Stimulated activated CD4-positive, alpha-beta T cell treated with anti-CD3 and anti-CD28 coated beads, TNF-alpha, amount 100 ng/mL, for 24 hours (primary cell): ENCODE data around the gene AKT3.
"Not testable (repeated sequence)": the region's sequence is repeated elsewhere in the genome, so short reads cannot be mapped to it uniquely, and the experiment has no call there.

Experiments
- DNase-seq, 3 experiments: peaks; one replicate each; pipeline ENCODE4 v3.0.0-alpha.2; 2020; ENCODE audit warnings: low read depth in 3 of 3

AKT3 gene

DNA sequence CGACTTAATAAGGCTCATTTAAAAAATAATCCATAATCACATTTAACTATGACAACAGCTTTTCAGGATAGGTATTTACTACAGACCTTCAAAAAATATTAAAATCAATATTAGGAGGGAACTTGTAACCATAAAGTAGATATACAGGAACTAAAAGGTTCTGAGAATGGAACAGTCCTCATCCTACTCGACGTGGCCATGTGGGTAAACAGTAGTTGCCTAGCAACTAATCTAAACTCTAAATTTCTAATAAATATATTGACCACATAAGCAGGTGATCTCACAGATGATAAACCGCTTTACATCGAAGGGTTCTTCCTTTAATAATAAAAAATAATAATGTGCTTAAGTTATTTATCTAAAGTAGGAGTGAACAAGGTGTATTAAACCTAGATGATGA lies 7.9 kb downstream of the AKT3 start:
- DNase-seq: no peak

DNA sequence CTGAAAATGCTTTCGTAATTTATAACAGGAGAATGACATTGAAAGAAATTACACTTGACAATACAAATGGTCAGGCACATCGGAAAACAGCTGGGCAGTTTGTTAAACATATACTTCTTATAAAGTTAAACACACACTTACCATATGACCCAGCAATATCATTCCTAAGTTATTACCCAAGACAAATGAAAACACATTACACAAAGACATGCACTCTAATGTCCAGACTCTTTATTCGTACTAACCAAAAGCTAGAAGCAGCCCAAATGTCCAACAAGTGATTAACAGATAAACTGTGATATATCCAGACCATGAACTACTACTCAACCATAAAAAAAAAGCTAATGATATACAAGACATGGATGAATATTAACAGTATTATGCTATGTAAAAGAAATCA lies 8.5 kb downstream of the AKT3 start:
- no peak for DNase-seq

DNA sequence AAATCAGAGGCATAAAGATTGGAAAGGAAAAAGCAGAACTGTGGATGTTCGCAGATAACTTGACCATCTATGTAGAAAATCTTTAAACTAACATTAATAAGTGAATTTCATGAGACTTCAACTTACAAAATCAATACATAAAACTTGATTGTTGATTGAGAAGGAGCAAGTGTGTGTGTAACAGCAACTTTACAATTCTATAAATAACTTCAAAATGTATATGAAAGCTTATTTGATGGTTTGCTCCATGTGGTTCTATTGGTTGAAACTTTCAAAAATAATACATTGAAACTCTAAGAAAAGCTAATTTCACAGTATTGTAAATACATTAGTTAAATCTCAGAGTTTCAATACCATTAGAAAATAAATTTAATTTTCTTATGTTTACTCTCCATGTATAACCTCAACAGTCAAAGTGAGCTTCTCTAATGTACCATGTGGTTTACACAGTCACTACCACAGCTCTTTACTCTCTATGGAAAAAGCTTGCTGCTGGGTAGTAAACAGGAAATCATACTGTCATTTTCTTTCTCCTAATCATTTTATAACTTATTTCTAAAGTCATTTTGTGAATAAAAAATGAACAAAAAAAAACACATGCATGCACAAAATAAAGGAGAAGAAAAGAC lies 12.0 kb downstream of the AKT3 start:
- no peak for DNase-seq

DNA sequence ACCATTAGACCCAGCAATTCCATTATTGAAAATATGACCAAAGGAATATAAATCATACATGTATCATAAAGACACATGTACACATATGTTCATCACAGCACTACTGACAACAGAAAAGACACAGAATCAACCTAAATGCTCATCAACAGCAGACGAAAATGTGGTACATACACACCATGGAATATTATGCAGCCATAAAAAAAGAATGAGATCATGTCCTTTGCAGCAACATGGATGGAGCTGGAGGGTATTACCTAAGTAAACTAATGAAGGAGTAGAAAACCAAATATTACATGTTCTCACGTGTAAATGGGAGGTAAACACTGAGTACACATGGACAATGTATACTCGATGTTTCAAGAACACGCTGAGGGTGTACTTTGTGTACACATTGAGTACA lies 15.9 kb downstream of the AKT3 start:
- no peak for DNase-seq

DNA sequence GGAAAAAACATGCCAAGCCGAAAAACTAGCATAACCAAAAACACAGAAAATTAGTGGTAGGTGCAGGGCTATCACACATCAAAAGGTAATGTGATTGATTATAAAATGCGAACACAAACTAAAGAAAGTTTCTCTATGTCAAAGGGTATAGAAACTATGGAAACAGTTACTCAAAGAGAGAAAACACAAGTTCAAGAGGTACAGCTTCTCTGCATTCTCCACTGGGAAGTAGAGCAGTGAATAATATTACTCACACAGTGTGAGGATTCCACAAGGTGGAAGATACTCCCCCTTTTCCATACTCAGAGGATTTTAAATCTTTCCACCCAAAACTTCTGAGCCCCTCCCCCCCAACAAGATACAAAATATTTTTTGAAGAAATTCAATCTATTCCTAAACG lies 18.6 kb downstream of the AKT3 start:
- no peak for DNase-seq

DNA sequence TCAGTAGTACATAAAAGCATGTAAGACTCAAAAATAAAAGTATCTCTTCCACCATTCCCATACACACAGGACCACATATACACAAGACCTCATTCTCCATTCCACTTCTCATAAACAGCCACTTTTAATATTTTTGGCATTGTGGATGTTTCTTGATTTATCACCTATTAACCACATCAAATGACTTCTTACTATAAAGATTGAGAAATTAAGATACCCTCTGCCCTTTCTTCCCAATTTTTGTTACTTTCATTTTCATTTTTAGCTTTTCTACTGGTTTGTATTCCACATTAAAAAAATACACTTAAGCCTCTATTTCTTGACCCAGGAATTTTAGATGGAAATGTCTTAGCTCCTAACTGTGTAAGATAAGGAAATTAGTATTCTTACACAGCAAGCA lies 22.8 kb downstream of the AKT3 start:
- no peak for DNase-seq

DNA sequence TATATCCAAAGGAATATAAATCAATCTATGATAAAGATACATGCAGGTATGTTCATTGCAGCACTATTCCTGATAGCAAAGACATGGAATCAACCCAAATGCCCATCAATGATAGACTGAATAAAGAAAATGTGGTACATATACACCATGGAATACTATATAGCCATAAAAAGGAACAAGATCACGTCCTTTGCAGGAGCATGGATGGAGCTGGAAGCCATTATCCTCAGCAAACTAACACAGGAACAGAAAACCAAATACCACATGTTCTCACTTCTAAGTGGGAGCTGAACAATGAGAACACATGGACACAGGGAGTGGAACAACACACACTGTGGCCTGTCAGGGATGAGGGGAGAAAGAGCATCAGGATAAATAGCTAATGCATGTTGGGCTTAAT lies 25.1 kb downstream of the AKT3 start:
- not testable (repeated sequence) for DNase-seq

DNA sequence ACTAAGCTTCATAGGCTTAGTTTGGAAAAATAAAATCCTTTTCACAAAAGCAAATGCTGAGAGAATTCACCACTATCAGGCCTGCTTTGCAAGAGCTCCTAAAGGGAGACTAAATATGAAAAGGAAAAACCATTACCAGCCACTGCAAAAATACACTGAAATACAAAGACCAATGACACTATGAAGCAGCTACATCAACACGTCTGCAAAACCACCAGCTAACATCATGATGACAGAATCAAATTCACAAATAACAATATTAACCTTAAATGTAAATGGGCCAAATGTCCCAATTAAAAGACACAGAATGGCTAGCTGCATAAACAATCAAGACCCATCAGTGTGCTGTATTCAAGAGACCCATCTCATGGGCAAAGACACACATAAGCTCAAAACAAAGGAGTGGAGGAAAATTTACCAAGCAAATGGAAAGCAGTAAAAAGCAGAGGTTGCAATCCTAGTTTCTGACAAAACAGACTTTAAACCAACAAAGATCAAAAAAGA lies 28.8 kb downstream of the AKT3 start:
- DNase-seq: no peak

DNA sequence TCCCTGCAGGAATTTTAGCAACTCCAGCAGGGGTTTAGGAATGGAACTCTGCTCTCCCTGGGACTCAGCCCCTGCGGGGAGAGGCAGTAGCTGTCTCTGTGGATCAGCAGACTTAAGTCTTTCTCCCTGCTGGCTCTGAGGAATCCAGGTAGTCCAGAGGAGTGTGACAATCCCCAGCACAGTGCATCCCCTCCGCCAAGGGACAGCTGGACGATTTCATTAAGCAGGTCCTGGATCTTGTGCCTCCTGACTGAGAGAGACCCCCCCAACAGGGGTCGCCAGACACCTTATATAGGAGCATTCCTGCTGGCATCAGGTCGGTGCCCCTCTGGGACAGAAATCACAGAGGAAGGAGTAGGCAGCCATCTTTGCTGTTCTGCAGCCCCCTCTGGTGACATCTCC lies 30.6 kb downstream of the AKT3 start:
- no peak for DNase-seq

DNA sequence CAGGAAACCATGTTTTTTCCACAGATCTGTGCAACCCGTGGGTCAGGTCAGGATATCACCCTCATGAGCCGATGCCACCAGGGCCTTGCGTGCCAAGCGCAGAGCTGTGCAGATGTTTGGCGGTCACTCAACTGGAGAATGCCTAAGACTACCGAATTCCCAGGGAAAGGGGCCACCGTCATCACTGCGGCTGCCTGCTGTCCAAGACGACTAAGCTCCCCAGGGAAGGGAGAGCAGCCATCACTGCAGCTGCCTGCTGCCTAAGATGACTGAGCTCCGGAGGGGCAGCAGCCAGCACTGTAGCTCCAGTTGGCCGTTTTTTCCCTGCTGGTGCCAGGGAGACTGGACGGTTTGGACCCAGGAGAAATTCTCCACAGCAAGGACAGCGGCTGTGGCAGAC lies 31.1 kb downstream of the AKT3 start:
- DNase-seq: no peak

DNA sequence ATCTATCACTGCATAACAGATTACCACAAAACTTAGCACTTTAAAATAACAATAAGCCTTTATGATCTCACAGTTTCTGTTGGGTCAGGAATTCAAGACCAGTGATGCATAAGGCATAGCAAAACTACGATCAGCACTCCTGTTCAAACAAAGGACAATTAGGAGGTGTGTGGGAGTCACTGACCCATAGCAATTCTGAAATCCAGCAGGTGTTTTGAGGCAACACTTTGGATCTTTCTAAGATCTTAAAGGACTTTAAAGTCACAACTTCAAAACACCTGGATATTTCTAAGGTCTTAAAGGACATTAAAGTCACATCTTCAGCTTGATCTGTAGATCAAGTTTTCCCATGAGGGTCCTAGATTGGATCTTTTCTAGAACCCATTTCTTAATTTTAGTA lies 35.3 kb downstream of the AKT3 start:
- no peak for DNase-seq

DNA sequence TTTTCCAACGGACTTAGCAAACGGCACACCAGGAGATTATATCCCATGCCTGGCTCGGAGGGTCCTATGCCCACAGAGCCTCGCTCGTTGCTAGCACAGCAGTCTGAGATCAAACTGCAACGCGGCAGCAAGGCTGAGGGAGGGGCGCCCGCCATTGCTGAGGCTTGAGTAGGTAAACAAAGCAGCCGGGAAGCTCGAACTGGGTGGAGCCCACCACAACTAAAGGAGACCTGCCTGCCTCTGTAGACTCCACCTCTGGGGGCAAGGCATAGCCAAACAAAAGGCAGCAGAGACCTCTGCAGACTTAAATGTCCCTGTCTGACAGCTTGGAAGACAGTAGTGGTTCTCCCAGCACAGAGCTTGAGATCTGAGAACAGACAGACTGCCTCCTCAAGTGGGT lies 42.7 kb downstream of the AKT3 start:
- not testable (repeated sequence) for DNase-seq

DNA sequence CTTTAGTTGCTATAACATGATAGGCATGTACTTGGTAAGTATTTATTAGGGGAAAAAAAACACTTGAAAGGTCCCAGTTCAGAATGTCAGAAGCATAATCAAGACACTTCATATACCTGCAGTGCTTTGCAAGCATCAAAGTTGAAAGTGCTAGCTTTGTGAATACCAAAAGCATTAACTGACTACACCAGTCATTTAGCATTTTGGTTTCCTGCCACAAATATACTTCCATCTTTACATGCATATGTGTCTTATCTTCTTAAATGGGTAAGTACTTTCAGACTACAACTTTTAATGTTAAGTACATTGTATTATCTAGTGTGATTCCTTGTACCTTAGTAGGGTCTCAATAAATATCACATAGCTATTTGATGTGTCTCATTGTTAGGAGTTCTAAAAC lies 43.7 kb downstream of the AKT3 start:
- DNase-seq: no peak

DNA sequence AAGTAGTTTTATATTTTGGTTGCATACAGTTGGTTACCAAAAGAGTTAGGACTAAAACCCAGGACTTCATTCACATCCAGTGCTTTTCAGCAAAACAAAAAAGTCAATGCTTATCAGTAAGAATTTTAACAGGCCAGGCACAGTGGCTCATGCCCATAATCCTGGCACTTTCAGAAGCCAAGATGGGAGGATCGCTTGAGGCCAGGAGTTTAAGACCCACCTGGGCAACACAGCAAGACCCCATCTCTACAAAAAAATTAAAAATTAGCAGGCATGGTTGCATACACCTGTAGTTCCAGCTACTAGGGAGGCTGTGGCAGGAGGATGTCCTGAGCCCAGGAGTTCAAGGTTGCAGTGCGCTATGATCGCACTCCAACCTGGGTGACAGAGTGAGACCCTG lies 47.3 kb downstream of the AKT3 start:
- no peak for DNase-seq

DNA sequence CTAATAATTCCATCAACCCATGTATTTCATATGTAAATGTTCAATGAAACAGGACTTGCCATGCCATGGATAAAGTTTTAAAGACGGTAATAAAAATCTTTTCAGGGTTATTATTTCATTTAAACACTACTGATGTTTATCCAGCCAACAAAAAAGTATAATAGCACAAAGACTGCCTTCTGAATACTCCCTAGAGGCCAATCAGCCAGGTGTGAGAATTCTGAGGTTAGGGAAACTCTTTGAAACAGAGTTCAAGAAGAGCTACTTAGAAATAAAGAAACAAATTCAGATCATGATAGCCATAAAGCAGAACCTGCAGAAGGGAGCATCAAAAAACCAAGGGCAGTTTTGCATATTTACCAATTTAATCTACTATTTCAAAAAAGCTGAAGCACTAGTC lies 48.7 kb downstream of the AKT3 start:
- no peak for DNase-seq

DNA sequence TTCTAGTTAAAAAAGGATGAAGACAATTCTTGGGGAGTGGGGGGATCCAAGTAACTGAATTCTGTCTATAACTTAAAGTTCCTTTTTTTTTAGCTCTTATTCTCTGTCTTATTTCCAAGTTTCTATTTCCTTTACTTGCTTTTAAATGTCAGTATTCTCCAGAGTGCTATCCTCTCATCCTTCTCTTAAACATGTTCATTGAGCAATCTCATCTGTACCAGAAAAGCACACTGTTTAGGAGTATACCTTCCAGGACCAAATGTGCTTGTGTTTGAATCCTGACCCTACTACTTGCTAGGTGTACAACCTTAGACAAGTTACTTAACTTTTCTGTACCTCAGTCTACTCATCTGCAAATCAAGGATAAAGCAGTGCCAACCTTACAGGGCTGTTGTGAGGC lies 50.1 kb downstream of the AKT3 start:
- no peak for DNase-seq

DNA sequence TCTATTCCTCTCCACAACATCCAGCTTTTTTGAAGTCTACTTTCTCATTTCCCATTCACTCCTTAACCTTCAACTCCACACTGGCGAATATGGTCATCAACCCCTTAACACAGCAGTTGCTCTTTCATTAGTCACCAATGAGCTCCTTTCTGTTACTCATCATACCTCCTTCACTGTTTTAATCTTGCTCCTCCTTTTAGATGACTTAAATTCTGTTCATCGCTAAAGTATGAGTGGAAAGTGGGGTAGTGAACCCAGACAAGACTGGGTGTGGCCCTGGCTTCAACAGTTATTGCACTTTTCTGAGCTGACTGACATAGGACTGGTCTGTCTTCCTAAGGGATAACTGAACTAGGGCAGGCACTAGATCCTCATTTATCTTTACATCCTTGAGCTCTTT lies 51.3 kb downstream of the AKT3 start:
- no peak for DNase-seq

DNA sequence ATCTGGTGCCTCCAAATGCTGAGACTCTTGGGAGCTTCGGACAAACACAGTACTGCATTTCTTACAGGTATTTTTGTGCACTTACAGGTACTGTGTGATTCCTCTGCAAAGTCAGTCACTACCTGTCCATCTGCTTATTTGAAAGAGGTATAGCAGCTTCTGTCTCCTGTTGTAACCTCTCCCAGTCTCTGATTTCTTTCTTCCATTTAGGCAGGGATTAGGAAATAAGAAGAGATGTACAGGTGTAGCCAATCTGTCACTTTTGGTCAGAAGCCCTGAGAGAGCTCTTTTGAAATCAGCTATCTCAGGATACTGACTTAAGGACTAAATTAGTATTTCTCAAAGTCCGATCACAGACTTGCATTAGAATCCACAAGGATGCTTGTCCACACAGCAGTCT lies 54.0 kb downstream of the AKT3 start:
- DNase-seq: no peak

DNA sequence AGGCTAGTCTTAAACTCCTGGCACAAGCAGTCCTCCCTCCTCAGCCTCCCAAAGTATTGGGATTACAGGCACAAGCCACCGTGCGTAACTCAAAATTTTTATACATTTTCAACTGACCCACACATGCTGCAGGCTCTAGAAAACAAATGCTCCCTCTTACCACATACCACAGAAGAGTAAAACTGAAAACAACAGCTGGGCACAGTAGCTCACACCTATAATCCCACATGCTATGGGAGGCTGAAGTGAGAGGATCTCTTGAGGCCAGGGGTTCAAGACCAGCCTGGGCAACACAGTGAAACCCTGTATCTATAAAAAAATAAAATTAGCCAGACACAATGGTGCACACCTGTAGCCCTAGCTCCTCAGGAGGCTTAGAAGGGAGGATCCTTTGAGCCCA lies 56.7 kb downstream of the AKT3 start:
- no peak for DNase-seq

DNA sequence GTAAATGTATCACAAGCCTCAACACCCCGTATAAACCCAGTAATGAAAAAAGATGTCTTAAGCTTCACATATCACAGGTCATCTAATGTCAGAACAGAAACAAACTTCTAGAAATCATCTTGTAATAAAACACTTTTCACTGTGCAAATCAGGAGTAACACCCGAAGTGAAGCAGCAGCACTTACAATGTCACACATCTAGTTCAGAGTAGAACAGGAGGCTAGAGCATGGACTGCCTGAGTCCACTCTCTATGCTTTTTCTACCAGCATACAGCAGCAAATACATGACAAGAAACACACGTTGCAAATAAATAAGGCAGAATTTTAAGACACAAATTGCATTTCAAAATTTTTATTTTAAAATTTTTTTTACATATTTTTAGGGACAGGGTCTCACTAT lies 57.2 kb downstream of the AKT3 start:
- no peak for DNase-seq

DNA sequence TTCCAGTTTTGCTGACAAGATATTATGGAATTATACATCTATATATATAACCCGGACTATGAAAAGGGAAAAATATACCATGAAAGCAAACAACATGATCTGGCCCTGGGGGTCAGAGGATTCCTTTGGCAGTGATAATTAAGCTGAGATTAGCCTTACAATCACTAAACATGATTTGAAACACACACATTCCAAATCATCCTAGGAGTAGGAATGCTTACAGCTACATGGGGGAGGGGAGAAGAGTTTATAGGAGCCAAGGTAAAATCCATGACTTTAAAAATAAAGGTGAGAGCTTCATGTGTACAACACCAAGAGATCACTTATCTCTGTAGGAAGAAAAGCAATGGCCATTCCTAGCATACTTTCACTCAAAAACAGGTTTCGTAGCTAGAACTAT lies 57.6 kb downstream of the AKT3 start:
- DNase-seq: no peak

DNA sequence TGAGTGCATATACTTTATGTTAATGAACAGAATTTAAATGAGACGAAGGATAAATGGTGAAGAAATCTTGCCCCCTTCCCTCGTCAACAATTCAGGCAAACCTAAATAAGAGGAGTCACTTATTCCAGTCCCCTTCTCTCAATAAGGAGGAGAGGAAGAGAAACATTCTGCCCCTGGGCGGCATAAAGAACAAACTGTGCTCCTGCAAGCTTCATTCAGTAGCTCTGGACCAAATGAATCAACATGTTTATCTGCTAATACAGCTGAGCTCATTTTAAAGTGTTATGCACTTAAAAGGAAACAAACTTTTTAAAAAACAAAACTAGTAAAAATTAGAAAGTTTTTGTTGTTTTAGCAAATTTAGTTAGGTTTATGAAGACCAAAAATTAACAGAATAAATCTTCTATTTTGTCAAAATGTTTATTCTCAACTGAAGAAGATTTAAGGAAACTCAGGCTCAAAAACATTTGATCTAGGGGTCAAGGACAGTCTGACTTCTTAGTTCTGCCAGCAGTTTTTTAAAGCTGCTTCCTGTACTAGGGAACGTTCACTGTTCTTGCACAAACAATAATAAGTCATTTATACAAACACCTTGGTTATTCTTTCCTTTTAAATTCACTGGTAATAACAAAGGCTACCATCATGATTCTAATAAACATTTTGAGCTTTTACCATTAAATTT lies 58.3 kb downstream of the AKT3 start:
- DNase-seq: no peak

DNA sequence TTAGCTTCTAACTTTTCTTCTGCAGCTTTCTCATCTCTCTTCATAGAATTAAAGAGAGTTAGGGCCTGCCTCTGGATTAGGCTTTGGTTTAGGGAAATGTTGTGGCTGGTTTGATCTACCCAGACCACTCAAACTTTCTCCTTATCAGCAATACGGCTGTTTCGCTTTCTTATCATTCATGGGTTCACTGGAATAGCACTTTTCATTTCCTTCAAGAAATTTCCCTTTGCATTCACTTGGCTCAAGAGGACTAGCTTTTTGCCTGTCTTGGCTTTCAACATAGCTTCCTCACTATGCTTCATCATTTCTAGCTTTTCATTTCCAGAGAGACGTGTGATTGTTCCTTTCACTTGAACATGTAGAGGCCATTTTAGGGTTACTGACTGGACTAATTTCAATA lies 59.6 kb downstream of the AKT3 start:
- DNase-seq: no peak

DNA sequence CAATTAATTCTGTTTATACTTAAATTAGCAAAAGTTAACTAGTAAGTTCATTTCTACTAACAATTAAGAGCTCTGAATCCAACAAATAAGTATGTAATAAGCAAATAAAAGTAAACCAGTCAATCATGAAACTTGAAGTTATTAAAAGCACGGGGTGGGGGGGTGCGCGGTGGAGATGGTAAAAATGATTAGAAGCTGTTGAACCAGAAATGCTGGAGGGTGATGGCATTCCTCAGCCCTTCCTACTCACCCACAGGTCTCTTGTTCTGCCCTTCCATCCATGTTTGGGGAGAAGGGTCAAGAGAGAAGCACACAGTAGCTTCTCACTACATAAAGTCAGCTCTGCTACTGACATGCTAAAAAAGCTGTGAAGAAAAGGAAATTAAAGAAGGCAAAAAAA lies 63.5 kb downstream of the AKT3 start:
- no peak for DNase-seq
